Ovary (tissue), 3 donors: ENCODE data around the gene TRPC6.

ENCODE experiments used
- EP300 ChIP-seq: sonication (generic); formaldehyde crosslinking; IDR thresholded peaks from one replicate; pipeline ENCODE4 v1.6.1; 2017; ENCODE audit warnings: antibody characterized with exemption
- TF ChIP-seq, protein P1 (sequence below), 3 donors: fragments of 450-650 bp in 2 of 3; fragments of 200-600 bp in 1 of 3; IDR thresholded peaks; one replicate each; pipeline versions ENCODE4 v1.5.1 to v1.8.0; 2016 to 2022; ENCODE audit warnings: antibody characterized with exemption in 3 of 3, mild to moderate bottlenecking in 1 of 3
- donor health status: DM: no; HTN: no; CAD: no.

- TF ChIP-seq, protein P1, sequence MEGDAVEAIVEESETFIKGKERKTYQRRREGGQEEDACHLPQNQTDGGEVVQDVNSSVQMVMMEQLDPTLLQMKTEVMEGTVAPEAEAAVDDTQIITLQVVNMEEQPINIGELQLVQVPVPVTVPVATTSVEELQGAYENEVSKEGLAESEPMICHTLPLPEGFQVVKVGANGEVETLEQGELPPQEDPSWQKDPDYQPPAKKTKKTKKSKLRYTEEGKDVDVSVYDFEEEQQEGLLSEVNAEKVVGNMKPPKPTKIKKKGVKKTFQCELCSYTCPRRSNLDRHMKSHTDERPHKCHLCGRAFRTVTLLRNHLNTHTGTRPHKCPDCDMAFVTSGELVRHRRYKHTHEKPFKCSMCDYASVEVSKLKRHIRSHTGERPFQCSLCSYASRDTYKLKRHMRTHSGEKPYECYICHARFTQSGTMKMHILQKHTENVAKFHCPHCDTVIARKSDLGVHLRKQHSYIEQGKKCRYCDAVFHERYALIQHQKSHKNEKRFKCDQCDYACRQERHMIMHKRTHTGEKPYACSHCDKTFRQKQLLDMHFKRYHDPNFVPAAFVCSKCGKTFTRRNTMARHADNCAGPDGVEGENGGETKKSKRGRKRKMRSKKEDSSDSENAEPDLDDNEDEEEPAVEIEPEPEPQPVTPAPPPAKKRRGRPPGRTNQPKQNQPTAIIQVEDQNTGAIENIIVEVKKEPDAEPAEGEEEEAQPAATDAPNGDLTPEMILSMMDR (IDR thresholded peaks at IDR 0.05): no peak
- TF ChIP-seq EP300: no peak
Observed at GRCh38 chr11:101445761-101446160, 138.0 kb downstream of the TRPC6 start.
